GM23338 (cell line): ENCODE data around the gene RIPK4. TPM values are rescaled to one million over a fixed set of nuclear protein-coding genes. Genes with fewer than 3 reads are reported as not detected.

Experiments
- CREB1 ChIP-seq: fragments of 250-450 bp; sonication (Bioruptor Pico); IDR thresholded peaks from 2 replicates; pipeline ENCODE4 v1.5.0; 2020; ENCODE audit warnings: low read depth, mild to moderate bottlenecking, moderate library complexity
- CTCF ChIP-seq, 2 experiments: fragments of 200-600 bp in 1 of 2; sonication (generic) in 1 of 2; conservative IDR thresholded peaks; 2 replicates each; pipeline versions ENCODE4 v1.5.1 to v1.6.1; 2016 to 2017; ENCODE audit warnings: antibody characterized with exemption in 2 of 2, low read depth in 2 of 2, mild to moderate bottlenecking in 2 of 2, moderate library complexity in 1 of 2
- EZH2 ChIP-seq: fragments of 200-600 bp; sonication (generic); IDR thresholded peaks from one replicate; pipeline ENCODE4 v1.8.0; 2017; ENCODE audit warnings: antibody characterized with exemption, mild to moderate bottlenecking, low read depth; ENCODE audit not compliant: unreplicated experiment
- EZH2phosphoT487 ChIP-seq: fragments of 200-600 bp; sonication (generic); IDR thresholded peaks from one replicate; pipeline ENCODE4 v1.8.1; 2018; ENCODE audit warnings: antibody characterized with exemption; ENCODE audit not compliant: unreplicated experiment
- JUNB ChIP-seq: IDR thresholded peaks from one replicate; pipeline ENCODE4 v1.6.1; 2016; ENCODE audit warnings: antibody characterized with exemption; ENCODE audit not compliant: unreplicated experiment
- POLR2AphosphoS5 ChIP-seq: IDR thresholded peaks from 2 replicates; pipeline ENCODE4 v1.6.1; 2016; ENCODE audit warnings: antibody characterized with exemption, low read depth
- STAT1 ChIP-seq: IDR thresholded peaks from one replicate; pipeline ENCODE4 v1.6.1; 2016; ENCODE audit warnings: antibody characterized with exemption; ENCODE audit not compliant: unreplicated experiment
- ZNF114 ChIP-seq: fragments of 250-450 bp; sonication (Bioruptor Pico); IDR thresholded peaks from 2 replicates; pipeline ENCODE4 v1.5.0; 2020; ENCODE audit warnings: mild to moderate bottlenecking, moderate library complexity
- ZNF462 ChIP-seq: fragments of 250-450 bp; sonication (Bioruptor Pico); IDR thresholded peaks from 2 replicates; pipeline ENCODE4 v1.5.0; 2020; ENCODE audit warnings: mild to moderate bottlenecking, moderate library complexity
- polyA plus RNA-seq: library from polyadenylated mRNA; unstranded; fragments of >200 nt; fragmentation: Nextera tagmentation; extraction: Ambion mirVana; gene quantifications from 2 replicates; pipeline ENCODE4 v1.2.1, GENCODE V29; 2016
- total RNA-seq: library from RNA; depleted of rRNA; stranded (reverse); fragments of >200 nt; shearing (Covaris generic); gene quantifications from 2 replicates; pipeline ENCODE4 v1.2.3, GENCODE V29; 2014

Gene RIPK4
- total and polyA plus RNA-seq, 2 experiments from 2014 or later, result 2.5 to 9.9 TPM

- TF ChIP-seq CTCF (conservative IDR thresholded peaks at IDR 0.05; ENCODE audit: low read depth in 2 of 2) (no peak), JUNB (no peak), EZH2 (no peak), CREB1 (CRISPR knock-in tag) (no peak), EZH2phosphoT487 (no peak), ZNF114 (CRISPR knock-in tag) (no peak), STAT1 (no peak), POLR2AphosphoS5 (no peak), ZNF462 (CRISPR knock-in tag) (no peak)
Observed at GRCh38 chr21:41769521-41769920, 2.7 kb upstream of the RIPK4 start (continued).
